HepG2 (cell line): Measurements from ENCODE around the gene NFIC. TPM values are rescaled to one million over a fixed set of nuclear protein-coding genes. Genes with fewer than 3 reads are reported as not detected.
A peak's percentile ranks its signal among the peaks of the same experiment; 100 is the strongest.

Experiments used
- ATAC-seq: fragments of 200-7000 bp; cut with Tn5 transposase; 3 replicates; pipeline ENCODE4 v1.9.1; 2020; ENCODE audit warnings: mild to moderate bottlenecking, moderate library complexity
- BruUV-seq: library from RNA; stranded (reverse); fragments of 400-500 nt; replicated peaks from 2 replicates; lab custom pipeline; 2021; lab: Mats Ljungman, UMichigan
- CTCF ChIA-PET: fragments of 300-600 bp; formaldehyde crosslinking; extraction: SDS; loops from one replicate; lab custom pipeline; 2021; ENCODE audit warnings: low total read pairs, inconsistent platforms, low intra/inter-chr PET ratio; lab: Yijun Ruan, JAX
- POLR2A ChIA-PET: fragments of 350-600 bp; sonication (Branson Sonifier 250); formaldehyde crosslinking; loops from one replicate; lab custom pipeline; 2020; ENCODE audit warnings: antibody characterized with exemption, inconsistent platforms; lab: Yijun Ruan, JAX
- DNase-seq: peaks from one replicate; pipeline ENCODE4 v3.0.0-alpha.2; 2015; ENCODE audit warnings: low spot score
- FAIRE-seq: peaks from 3 replicates; lab custom pipeline; 2011; peaks lifted over from hg19 to GRCh38; lab: Jason Lieb, UNC
- H2AFZ ChIP-seq: one replicate; pipeline ENCODE4 v1.6.1; 2011; ENCODE audit warnings: low read length, inconsistent platforms
- H3K27ac ChIP-seq: fragments of 300-600 bp; 3 replicates; pipeline ENCODE4 v1.8.0; 2011; ENCODE audit warnings: mixed run types, mild to moderate bottlenecking, mixed read lengths, low read length, inconsistent platforms; ENCODE audit not compliant: insufficient read depth; ENCODE audit errors: extremely low read length
- H3K27me3 ChIP-seq, 2 experiments: fragments of 200-600 bp in 1 of 2; 2 replicates in 1 of 2; 3 replicates in 1 of 2; pipeline versions ENCODE4 v1.6.0 to v1.8.0; 2011; ENCODE audit warnings: low read length in 2 of 2, mild to moderate bottlenecking in 2 of 2, moderate library complexity in 2 of 2, inconsistent platforms in 1 of 2; ENCODE audit not compliant: insufficient read depth in 2 of 2, control insufficient read depth in 1 of 2
- H3K36me3 ChIP-seq, 2 experiments: fragments of 200-600 bp in 1 of 2; replicated peaks in 1 of 2; 2 replicates in 1 of 2; 3 replicates in 1 of 2; pipeline versions ENCODE4 v1.5.1 to v1.8.0; 2011; ENCODE audit warnings: low read length in 2 of 2, inconsistent platforms in 1 of 2; ENCODE audit not compliant: insufficient read depth in 2 of 2, control insufficient read depth in 1 of 2
- H3K4me1 ChIP-seq: 2 replicates; pipeline ENCODE4 v1.5.1; 2012; ENCODE audit warnings: low read length, inconsistent platforms; ENCODE audit not compliant: insufficient read depth
- H3K4me2 ChIP-seq: 2 replicates; pipeline ENCODE4 v1.6.0; 2011; ENCODE audit warnings: low read depth, low read length, inconsistent platforms
- H3K4me3 ChIP-seq, 3 experiments: fragments of 200-600 bp in 1 of 3; sonication (generic), shearing (Covaris generic) in 1 of 3; replicated peaks in 1 of 3; 2 replicates each; pipeline ENCODE4 v1.5.1; 2011 to 2016; ENCODE audit warnings: low read length in 3 of 3, inconsistent platforms in 2 of 3, low read depth in 2 of 3, mild to moderate bottlenecking in 2 of 3, control low read depth in 1 of 3, mixed read lengths in 1 of 3; ENCODE audit not compliant: insufficient read depth in 1 of 3
- H3K79me2 ChIP-seq: one replicate; pipeline ENCODE4 v1.6.1; 2011; ENCODE audit warnings: low read length, inconsistent platforms; ENCODE audit not compliant: insufficient read depth
- H3K9ac ChIP-seq: 2 replicates; pipeline ENCODE4 v1.6.0; 2011; ENCODE audit warnings: mild to moderate bottlenecking, low read depth, low read length, inconsistent platforms; ENCODE audit not compliant: insufficient read depth
- H3K9me3 ChIP-seq: 2 replicates; pipeline ENCODE4 v1.5.1; 2012; ENCODE audit warnings: mild to moderate bottlenecking, low read length
- H4K20me1 ChIP-seq: 2 replicates; pipeline ENCODE4 v1.6.0; 2011; ENCODE audit warnings: inconsistent platforms, mild to moderate bottlenecking, low read length, moderate library complexity; ENCODE audit not compliant: insufficient read depth
- GZF1 ChIP-seq: sonication (generic); formaldehyde crosslinking; IDR thresholded peaks from 2 replicates; pipeline ENCODE4 v1.5.1; 2020; ENCODE audit warnings: mild to moderate bottlenecking, missing genetic modification reagents
- KDM1A ChIP-seq: IDR thresholded peaks from 2 replicates; pipeline ENCODE4 v1.6.1; 2016; ENCODE audit warnings: missing compliant biosample characterization
- LRRFIP1 ChIP-seq: sonication (generic); formaldehyde crosslinking; conservative IDR thresholded peaks from 2 replicates; pipeline ENCODE4 v1.4.0; 2020; ENCODE audit warnings: missing genetic modification reagents
- NCOA5 ChIP-seq: sonication (generic); formaldehyde crosslinking; IDR thresholded peaks from 2 replicates; pipeline ENCODE4 v1.4.0; 2020; ENCODE audit warnings: missing genetic modification reagents
- RELA ChIP-seq: sonication (generic); formaldehyde crosslinking; IDR thresholded peaks from 2 replicates; pipeline ENCODE4 v1.4.0; 2020; ENCODE audit warnings: missing genetic modification reagents
- TOE1 ChIP-seq: sonication (generic); formaldehyde crosslinking; IDR thresholded peaks from 2 replicates; pipeline ENCODE4 v1.4.0; 2020; ENCODE audit warnings: mild to moderate bottlenecking, missing genetic modification reagents
- USF2 ChIP-seq, 2 experiments: sonication (generic) in 1 of 2; formaldehyde crosslinking in 1 of 2; IDR thresholded peaks; 2 replicates each; pipeline versions ENCODE4 v1.5.1 to v1.6.1; 2011 to 2020; ENCODE audit warnings: borderline replicate concordance in 1 of 2, low read depth in 1 of 2, low read length in 1 of 2, mild to moderate bottlenecking in 1 of 2, missing genetic modification reagents in 1 of 2, moderate library complexity in 1 of 2
- ZFP82 ChIP-seq: sonication (generic); formaldehyde crosslinking; IDR thresholded peaks from 2 replicates; pipeline ENCODE4 v1.5.1; 2020; ENCODE audit warnings: mild to moderate bottlenecking, missing genetic modification reagents, borderline replicate concordance
- ZKSCAN8 ChIP-seq: IDR thresholded peaks from 2 replicates; pipeline ENCODE4 v1.6.1; 2016; ENCODE audit warnings: borderline replicate concordance, missing genetic modification reagents, missing compliant biosample characterization
- ZNF367 ChIP-seq: sonication (generic); formaldehyde crosslinking; IDR thresholded peaks from 2 replicates; pipeline ENCODE4 v1.4.0; 2020; ENCODE audit warnings: missing genetic modification reagents, borderline replicate concordance
- ZNF644 ChIP-seq: IDR thresholded peaks from 2 replicates; pipeline ENCODE4 v1.6.1; 2016; ENCODE audit warnings: low read depth
- ZNF652 ChIP-seq: IDR thresholded peaks from 2 replicates; pipeline ENCODE4 v1.6.1; 2016; ENCODE audit warnings: low read depth, borderline replicate concordance
- ZUFSP ChIP-seq: sonication (generic); formaldehyde crosslinking; IDR thresholded peaks from 2 replicates; pipeline ENCODE4 v1.9.0; 2021; ENCODE audit warnings: missing genetic modification reagents, mild to moderate bottlenecking, borderline replicate concordance
- WGBS: methylation state at CpG from one replicate; pipeline ENCODE4 v1.1.6; 2017; ENCODE audit warnings: low lambda C conversion rate; 5-methylcytosine and 5-hydroxymethylcytosine counted together
- in situ Hi-C: cut with HindIII; loops from 2 replicates; pipeline ENCODE4 v1.10.0; 2017; ENCODE audit warnings: low pct_unique_long_range_greater_than_20kb; ENCODE audit not compliant: extremely low pct_ligation_motif_present
- intact Hi-C: fragments of 100-400 bp; cut with micrococcal nuclease; formaldehyde crosslinking; loops from one replicate; pipeline ENCODE4 v1.10.0; 2022; ENCODE audit not compliant: unreplicated experiment
- polyA plus RNA-seq, 8 experiments: library from polyadenylated mRNA; depleted of rRNA in 3 of 8; stranded (reverse) in 7 of 8; unstranded in 1 of 8; fragments of >200 nt; fragmentation: Illumina TruSeq in 4 of 8; extraction: Trizol in 4 of 8; gene quantifications; 2 replicates each; pipeline versions ENCODE4 v1.2.1 to v1.2.3, GENCODE V29; 2011 to 2016; ENCODE audit warnings: low read depth in 4 of 8, missing spikeins in 1 of 8, mixed read lengths in 1 of 8; ENCODE audit not compliant: insufficient read depth in 1 of 8
- total RNA-seq, 5 experiments: library from RNA; depleted of rRNA; stranded (reverse); fragments of >200 nt; fragmentation: Illumina TruSeq; extraction: Trizol; gene quantifications; 2 replicates each; pipeline ENCODE4 v1.2.3, GENCODE V29; 2016; ENCODE audit warnings: low read depth in 1 of 5
- TF ChIP-seq, protein P1 (sequence below): sonication (generic); formaldehyde crosslinking; IDR thresholded peaks from 2 replicates; pipeline ENCODE4 v1.4.0; 2020; ENCODE audit warnings: missing genetic modification reagents
- TF ChIP-seq, protein P2 (sequence below): sonication (generic); formaldehyde crosslinking; IDR thresholded peaks from 2 replicates; pipeline ENCODE4 v1.5.1; 2020; ENCODE audit warnings: missing genetic modification reagents, mild to moderate bottlenecking, borderline replicate concordance

Gene NFIC
- total and polyA plus RNA-seq, 2 of the 13 experiments (the other 11 are each of a cell fraction or from before 2014, with no cell fraction given) = 1.3 to 2.5 TPM

DNA sequence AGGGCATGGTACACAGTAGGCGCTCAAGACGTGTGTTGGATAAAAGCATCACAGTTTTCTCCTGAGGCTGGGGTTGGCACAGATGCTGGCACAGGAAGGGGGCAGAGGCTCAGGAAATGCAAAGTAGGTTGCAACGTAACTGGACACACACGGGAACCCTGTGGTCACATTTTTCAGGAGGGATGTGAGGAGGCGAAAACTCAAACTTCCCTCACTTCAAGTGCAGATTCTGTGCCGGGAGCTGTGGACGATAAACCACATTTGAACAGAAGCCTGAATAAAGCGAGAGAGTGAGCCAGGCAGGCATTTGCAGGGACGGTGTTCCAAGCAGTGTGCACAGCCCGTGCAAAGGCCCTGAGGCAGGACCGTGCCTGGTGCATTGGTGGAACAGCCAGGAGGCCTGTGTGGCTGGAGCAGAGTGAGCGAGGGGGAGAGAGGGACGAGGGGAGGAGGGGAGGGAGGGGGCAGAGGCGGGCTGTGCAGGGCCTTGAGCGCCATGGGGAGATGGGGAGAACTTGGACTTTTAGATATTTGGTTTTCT lies 40.3 kb downstream of the NFIC start:
- no peaks in the 10 kb centered on the region for H3K36me3 ChIP-seq
- 92% methylated on average over 15 of the region's 15 CpGs for WGBS
- TF ChIP-seq, protein P1, sequence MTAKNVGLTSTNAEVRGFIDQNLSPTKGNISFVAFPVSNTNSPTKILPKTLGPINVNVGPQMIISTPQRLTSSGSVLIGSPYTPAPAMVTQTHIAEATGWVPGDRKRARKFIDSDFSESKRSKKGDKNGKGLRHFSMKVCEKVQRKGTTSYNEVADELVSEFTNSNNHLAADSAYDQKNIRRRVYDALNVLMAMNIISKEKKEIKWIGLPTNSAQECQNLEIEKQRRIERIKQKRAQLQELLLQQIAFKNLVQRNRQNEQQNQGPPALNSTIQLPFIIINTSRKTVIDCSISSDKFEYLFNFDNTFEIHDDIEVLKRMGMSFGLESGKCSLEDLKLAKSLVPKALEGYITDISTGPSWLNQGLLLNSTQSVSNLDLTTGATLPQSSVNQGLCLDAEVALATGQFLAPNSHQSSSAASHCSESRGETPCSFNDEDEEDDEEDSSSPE (CRISPR knock-in tag) = no peak
- TF ChIP-seq, protein P2, sequence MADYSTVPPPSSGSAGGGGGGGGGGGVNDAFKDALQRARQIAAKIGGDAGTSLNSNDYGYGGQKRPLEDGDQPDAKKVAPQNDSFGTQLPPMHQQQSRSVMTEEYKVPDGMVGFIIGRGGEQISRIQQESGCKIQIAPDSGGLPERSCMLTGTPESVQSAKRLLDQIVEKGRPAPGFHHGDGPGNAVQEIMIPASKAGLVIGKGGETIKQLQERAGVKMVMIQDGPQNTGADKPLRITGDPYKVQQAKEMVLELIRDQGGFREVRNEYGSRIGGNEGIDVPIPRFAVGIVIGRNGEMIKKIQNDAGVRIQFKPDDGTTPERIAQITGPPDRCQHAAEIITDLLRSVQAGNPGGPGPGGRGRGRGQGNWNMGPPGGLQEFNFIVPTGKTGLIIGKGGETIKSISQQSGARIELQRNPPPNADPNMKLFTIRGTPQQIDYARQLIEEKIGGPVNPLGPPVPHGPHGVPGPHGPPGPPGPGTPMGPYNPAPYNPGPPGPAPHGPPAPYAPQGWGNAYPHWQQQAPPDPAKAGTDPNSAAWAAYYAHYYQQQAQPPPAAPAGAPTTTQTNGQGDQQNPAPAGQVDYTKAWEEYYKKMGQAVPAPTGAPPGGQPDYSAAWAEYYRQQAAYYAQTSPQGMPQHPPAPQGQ (CRISPR knock-in tag) = no peak
- TF ChIP-seq ZNF652 (CRISPR knock-in tag) (no peak), ZFP82 (CRISPR knock-in tag) (no peak), GZF1 (CRISPR knock-in tag) (no peak), RELA (no peak), TOE1 (CRISPR knock-in tag) (no peak), KDM1A (CRISPR knock-in tag) (peak; percentile 58; the same call in 1 of the 2 replicates), ZNF367 (CRISPR knock-in tag) (no peak), USF2 (IDR thresholded peaks at IDR 0.05; ENCODE audit: low read depth, low read length) (no peak), USF2 (CRISPR knock-in tag; IDR thresholded peaks at IDR 0.05; ENCODE audit: borderline replicate concordance) (no peak), NCOA5 (CRISPR knock-in tag) (no peak), ZKSCAN8 (CRISPR knock-in tag) (peak; percentile 50; the same call in 1 of the 2 replicates), LRRFIP1 (CRISPR knock-in tag) (no peak), ZUFSP (no peak), ZNF644 (no peak)

More for the DNA sequence above, 40.3 kb downstream of the NFIC start:
- H3K9ac ChIP-seq = no peak overlapping the region
- in situ Hi-C loops (no loop called here), intact Hi-C loops (no loop called here)
- no peaks in the 10 kb centered on the region for H3K9me3 ChIP-seq
- FAIRE-seq (no peak), ATAC-seq (no peak), DNase-seq (no peak)
- no peak overlapping the region for H3K27ac ChIP-seq
- H2AFZ ChIP-seq = no peak overlapping the region
- BruUV-seq = no TSS peak
- no peak overlapping the region for H3K4me3 ChIP-seq
- H3K79me2 ChIP-seq = no peaks in the 10 kb centered on the region
- POLR2A ChIA-PET = no interaction called here
- peaks cover 76% of the 10 kb centered on the region for H3K4me1 ChIP-seq
- no peaks in the 10 kb centered on the region for H4K20me1 ChIP-seq
- no peak overlapping the region for H3K4me2 ChIP-seq
- CTCF ChIA-PET = no interaction called here
- H3K27me3 ChIP-seq = no peaks in the 10 kb centered on the region
